ENCODE measurements around the gene ARID3C. TPM values are rescaled to one million over a fixed set of nuclear protein-coding genes. Genes with fewer than 3 reads are reported as not detected.

Gene ARID3C
- total RNA-seq, 4 donors from 2014 or later: not detected

GRCh38 chr9:34590381-34591247 is 38.3 kb downstream of the ARID3C start:
- TF ChIP-seq, protein P1, sequence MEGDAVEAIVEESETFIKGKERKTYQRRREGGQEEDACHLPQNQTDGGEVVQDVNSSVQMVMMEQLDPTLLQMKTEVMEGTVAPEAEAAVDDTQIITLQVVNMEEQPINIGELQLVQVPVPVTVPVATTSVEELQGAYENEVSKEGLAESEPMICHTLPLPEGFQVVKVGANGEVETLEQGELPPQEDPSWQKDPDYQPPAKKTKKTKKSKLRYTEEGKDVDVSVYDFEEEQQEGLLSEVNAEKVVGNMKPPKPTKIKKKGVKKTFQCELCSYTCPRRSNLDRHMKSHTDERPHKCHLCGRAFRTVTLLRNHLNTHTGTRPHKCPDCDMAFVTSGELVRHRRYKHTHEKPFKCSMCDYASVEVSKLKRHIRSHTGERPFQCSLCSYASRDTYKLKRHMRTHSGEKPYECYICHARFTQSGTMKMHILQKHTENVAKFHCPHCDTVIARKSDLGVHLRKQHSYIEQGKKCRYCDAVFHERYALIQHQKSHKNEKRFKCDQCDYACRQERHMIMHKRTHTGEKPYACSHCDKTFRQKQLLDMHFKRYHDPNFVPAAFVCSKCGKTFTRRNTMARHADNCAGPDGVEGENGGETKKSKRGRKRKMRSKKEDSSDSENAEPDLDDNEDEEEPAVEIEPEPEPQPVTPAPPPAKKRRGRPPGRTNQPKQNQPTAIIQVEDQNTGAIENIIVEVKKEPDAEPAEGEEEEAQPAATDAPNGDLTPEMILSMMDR (IDR thresholded peaks at IDR 0.05; ENCODE audit: low read depth): no peak

DNA sequence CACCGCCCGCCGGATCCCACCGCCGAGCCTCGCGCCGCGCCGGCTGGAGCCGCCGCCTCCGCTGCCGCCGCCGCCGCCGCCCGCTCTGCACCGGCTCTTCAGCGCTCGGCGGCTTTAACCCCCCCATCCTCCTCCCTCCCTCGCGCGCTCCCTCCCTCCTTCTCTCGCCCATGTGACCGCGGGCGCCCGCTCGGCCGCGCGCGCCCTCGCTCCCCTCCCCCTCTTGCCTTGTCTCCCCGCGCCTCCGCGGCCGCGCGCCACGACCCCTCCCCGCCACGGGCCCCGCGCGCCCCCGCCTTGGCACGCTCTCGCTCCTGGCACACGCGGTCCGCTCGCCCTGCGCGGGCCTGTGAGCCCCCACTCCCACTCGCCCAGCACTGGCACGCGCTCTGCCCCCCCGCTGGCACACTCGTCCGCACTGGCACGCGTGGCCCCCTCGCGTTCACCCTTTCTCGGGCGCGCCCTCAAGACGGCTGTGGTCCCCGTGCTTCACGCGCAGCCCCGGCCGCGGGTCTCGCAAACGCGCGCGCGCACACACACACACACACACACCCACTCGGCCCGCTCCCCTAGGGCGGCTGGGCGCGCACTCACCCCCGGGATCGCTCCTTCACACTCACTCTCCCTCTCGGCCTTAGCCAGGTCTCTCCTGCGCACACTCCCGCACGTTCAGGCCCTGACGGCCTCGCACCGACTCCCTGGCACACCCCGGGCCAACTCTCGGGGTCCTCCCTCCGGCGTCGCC is 39.1 kb downstream of the ARID3C start, which contains the start of gene CNTFR:
Gene CNTFR (minus strand): TSS at position 89 of the 745 bp plus-strand sequence. CDS start 20,743 bp downstream, outside the sequence.
- TF ChIP-seq, protein P1 (IDR thresholded peaks at IDR 0.05; ENCODE audit: low read depth): no peak

GRCh38 chr9:34588671-34589635 is 39.9 kb downstream of the ARID3C start:
- TF ChIP-seq, protein P1 (IDR thresholded peaks at IDR 0.05; ENCODE audit: low read depth): no peak

GRCh38 chr9:34587271-34587670 is 41.6 kb downstream of the ARID3C start:
- TF ChIP-seq, protein P1 (IDR thresholded peaks at IDR 0.05; ENCODE audit: low read depth): no peak

- TF ChIP-seq, protein P1 (IDR thresholded peaks at IDR 0.05; ENCODE audit: low read depth): no peak
Measured at GRCh38 chr9:34585946-34586669, 42.8 kb downstream of the ARID3C start.

- TF ChIP-seq, protein P1 (IDR thresholded peaks at IDR 0.05; ENCODE audit: low read depth): no peak
Measured at GRCh38 chr9:34584970-34585369, 43.9 kb downstream of the ARID3C start.
